Measurements from ENCODE around the gene SLC16A10. TPM values are rescaled to one million over a fixed set of nuclear protein-coding genes. Genes with fewer than 3 reads are reported as not detected.
A peak's percentile ranks its signal among the peaks of the same experiment; 100 is the strongest.

The SLC16A10 gene
- total and polyA plus RNA-seq, 2 of the 13 experiments (the other 11 are each of a cell fraction or from before 2014, with no cell fraction given), result 8.2 to 20.1 TPM

DNA sequence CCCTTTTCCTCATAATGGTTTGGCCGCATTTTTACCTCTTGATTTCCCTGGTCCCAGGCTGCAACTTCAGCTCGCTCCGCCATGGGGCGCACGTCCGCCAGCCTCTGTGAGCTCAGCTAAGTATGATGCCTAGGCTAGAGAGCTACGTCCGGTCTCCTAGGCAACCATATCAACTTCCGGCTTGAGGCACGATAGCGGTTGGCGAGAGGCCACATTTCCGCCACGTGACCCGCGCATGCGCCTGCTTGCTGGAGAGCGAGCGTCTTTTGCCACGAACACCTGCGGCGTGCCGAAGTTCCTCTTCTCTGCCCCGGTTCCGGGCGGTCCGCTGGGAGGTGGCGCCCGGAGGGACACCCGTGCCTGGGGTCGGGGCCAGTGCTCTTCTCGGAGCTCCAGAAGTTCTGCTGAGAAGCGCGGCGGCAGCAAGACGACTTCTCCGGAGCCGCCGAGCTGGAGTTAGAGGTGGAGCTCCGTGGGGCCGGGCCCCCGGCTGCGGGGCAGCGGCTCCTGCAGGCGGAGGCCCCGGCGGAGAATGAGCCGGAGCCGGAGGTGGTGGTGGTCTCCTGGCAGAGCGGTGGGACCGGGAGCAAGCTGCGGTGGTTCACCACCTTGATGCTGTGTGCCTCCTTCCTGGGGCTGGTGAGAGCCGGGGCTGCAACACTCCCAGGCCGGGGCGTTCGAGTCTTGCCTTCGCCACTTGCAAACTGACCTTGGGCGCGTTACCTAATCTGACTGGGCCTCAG is 172.0 kb downstream of the SLC16A10 start (continued):
- TF ChIP-seq ZBTB26 (CRISPR knock-in tag; IDR thresholded peaks at IDR 0.05; ENCODE audit: borderline replicate concordance) (0 out of 2 replicates have a peak, but pooled peaks have one; percentile 47), TBP (CRISPR knock-in tag; IDR thresholded peaks at IDR 0.05) (no peak), ZFP90 (CRISPR knock-in tag; IDR thresholded peaks at IDR 0.05; ENCODE audit: borderline replicate concordance) (peak; percentile 77; the same call in 1 of the 2 replicates), MTA1 (CRISPR knock-in tag; IDR thresholded peaks at IDR 0.05; ENCODE audit: borderline replicate concordance) (peak; percentile 31; the same call in 1 of the 2 replicates), RBM22 (optimal IDR thresholded peaks at IDR 0.05; ENCODE audit: low read length) (peak; percentile 66), TSC22D2 (CRISPR knock-in tag; IDR thresholded peaks at IDR 0.05; ENCODE audit: borderline replicate concordance) (peak; percentile 89; the same call in 1 of the 2 replicates), ZNF205 (CRISPR knock-in tag; IDR thresholded peaks at IDR 0.05) (peak; percentile 91)
- TF ChIP-seq, protein P1, sequence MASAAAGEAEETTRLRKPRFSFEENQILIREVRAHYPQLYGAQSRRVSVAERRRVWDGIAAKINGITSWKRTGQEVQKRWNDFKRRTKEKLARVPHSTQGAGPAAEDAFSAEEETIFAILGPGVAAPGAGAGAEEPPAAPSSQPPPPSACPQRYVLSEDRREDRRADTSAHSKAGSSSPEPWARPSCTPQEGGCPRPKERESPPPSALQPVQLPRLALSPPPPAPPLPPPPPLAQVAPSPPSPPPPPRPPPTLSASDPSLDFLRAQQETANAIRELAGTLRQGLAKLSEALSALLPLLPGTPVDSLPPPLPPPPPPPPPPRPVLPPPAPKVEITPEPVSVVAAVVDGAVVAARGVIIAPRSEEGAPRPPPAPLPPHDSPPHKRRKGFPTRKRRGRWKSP (CRISPR knock-in tag; IDR thresholded peaks at IDR 0.05), result no peak; the same call in 1 of the 2 replicates

DNA sequence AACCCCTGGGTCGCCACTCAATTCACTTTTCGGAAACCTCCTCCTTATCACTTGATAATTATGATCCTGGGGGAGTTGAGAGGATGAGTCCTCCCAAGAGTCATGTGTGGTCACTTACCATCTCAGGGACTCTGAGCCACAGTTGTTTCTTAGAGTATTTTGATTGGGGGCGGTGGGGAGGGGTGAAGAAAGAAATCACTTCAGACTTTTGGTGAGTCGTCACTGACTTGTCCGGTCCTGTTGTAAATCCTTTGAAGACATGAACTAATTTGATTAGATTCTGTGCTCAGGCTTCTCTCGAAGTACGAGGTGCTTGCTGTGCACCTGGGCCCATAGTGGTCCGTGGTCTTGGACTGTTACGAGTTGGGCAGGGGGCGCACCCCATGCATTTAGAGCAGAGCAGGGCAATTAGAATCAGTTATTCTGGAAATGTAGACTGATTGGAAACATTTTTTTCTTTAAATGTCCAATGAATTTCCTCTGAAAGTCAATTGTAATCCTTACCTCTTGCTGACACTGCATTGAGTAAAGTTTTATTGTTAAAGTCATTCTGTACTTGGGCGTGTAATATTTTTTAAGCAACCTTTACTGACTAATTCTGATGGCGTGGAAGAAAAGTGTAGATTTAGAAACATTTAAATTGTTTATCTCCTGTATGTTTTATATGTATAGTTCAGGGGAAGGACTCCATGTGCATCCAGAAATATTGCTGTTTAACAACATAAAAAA is 173.4 kb downstream of the SLC16A10 start:
- Histone ChIP-seq H3K4me2 (ENCODE audit: low read depth, low read length) (peak overlapping the region; percentile 88), H3K9me3 (ENCODE audit: low read length) (no peaks in the 10 kb centered on the region), H3K4me1 (ENCODE audit: insufficient read depth, low read length) (peaks cover 45% of the 10 kb centered on the region), H3K27ac (ENCODE audit: extremely low read length, insufficient read depth, low read length) (no peak overlapping the region), H3K79me2 (ENCODE audit: insufficient read depth, low read length) (peaks cover 16% of the 10 kb centered on the region), H3K36me3 (replicated peaks in 1 of 2; ENCODE audit: control insufficient read depth in 1 of 2, insufficient read depth in 2 of 2, low read length in 2 of 2) (peaks cover 0 to 15% of the 10 kb centered on the region in 2 experiments), H3K9ac (ENCODE audit: insufficient read depth, low read depth, low read length) (peak overlapping the region; percentile 86; the same call in 1 of the 2 replicates), H4K20me1 (ENCODE audit: insufficient read depth, low read length) (no peaks in the 10 kb centered on the region), H3K27me3 (ENCODE audit: control insufficient read depth in 1 of 2, insufficient read depth in 2 of 2, low read length in 2 of 2) (no peaks in the 10 kb centered on the region), H2AFZ (ENCODE audit: low read length) (no peak overlapping the region), H3K4me3 (replicated peaks in 1 of 3; ENCODE audit: insufficient read depth in 1 of 3, low read depth in 2 of 3, low read length in 3 of 3) (peak overlapping the region; percentile 47 to 89 (median 86))
- in situ Hi-C loops (cut with HindIII; ENCODE audit: extremely low pct_ligation_motif_present, low pct_unique_long_range_greater_than_20kb) (no loop called here), intact Hi-C loops (cut with micrococcal nuclease; ENCODE audit: unreplicated experiment) (no loop called here)
- TF ChIP-seq POLR2G (IDR thresholded peaks at IDR 0.05; ENCODE audit: low read depth, low read length) (no peak), ZNF263 (CRISPR knock-in tag; IDR thresholded peaks at IDR 0.05) (0 out of 2 replicates have a peak, but pooled peaks have one; percentile 27)
- no peak for ATAC-seq
- no peak for FAIRE-seq
- ChIA-PET POLR2A (no interaction called here), CTCF (ENCODE audit: low intra/inter-chr PET ratio, low total read pairs) (no interaction called here)
- DNase-seq (ENCODE audit: low spot score), result no peak
- WGBS (ENCODE audit: low lambda C conversion rate), result 88% methylated on average over 12 of the region's 12 CpGs
- BruUV-seq (replicated peaks), result no TSS peak
